Measurements from ENCODE around the gene OPN1MW3.
"Not testable (repeated sequence)": the region's sequence is repeated elsewhere in the genome, so short reads cannot be mapped to it uniquely, and the experiment has no call there.

OPN1MW3 gene

GRCh38 chrX:154300816-154301215 lies 43.4 kb downstream of the OPN1MW3 start:
- H3K27me3 ChIP-seq (ENCODE audit: control insufficient read depth in 1 of 2, insufficient read depth in 2 of 2, low read length in 2 of 2): peaks cover 0 to 4% of the 10 kb centered on the region in 2 donors
- no peak overlapping the region for H3K4me3 ChIP-seq (ENCODE audit: low read depth in 1 of 2, low read length in 2 of 2)

GRCh38 chrX:154302998-154303397 lies 45.6 kb downstream of the OPN1MW3 start:
- not testable (repeated sequence) for H3K9me3 ChIP-seq (ENCODE audit: low read length); H3K27ac ChIP-seq (ENCODE audit: low read depth, low read length); H3K4me1 ChIP-seq (ENCODE audit: insufficient read depth, low read length); H3K36me3 ChIP-seq (ENCODE audit: insufficient read depth, low read length); H3K9ac ChIP-seq (ENCODE audit: low read length); H3K27me3 ChIP-seq (ENCODE audit: control insufficient read depth in 1 of 2, insufficient read depth in 2 of 2, low read length in 2 of 2); H3K4me3 ChIP-seq (ENCODE audit: low read depth in 1 of 2, low read length in 2 of 2)

More at GRCh38 chrX:154300816-154301215, 43.4 kb downstream of the OPN1MW3 start:
- Histone ChIP-seq H3K9me3 (ENCODE audit: low read length) (no peaks in the 10 kb centered on the region), H3K27ac (ENCODE audit: low read depth, low read length) (no peak overlapping the region), H3K9ac (ENCODE audit: low read length) (no peak overlapping the region), H3K36me3 (ENCODE audit: insufficient read depth, low read length) (no peaks in the 10 kb centered on the region), H3K4me1 (ENCODE audit: insufficient read depth, low read length) (no peaks in the 10 kb centered on the region)

GRCh38 chrX:154303476-154303875 lies 46.1 kb downstream of the OPN1MW3 start:
- Histone ChIP-seq H3K27me3 (ENCODE audit: control insufficient read depth in 1 of 2, insufficient read depth in 2 of 2, low read length in 2 of 2) (peaks cover 0 to 8% of the 10 kb centered on the region in 2 donors), H3K27ac (ENCODE audit: low read depth, low read length) (no peak overlapping the region)

GRCh38 chrX:154304846-154305245 lies 47.5 kb downstream of the OPN1MW3 start:
- Histone ChIP-seq H3K4me1 (ENCODE audit: insufficient read depth, low read length) (no peaks in the 10 kb centered on the region), H3K9ac (ENCODE audit: low read length) (no peak overlapping the region), H3K9me3 (ENCODE audit: low read length) (no peaks in the 10 kb centered on the region), H3K4me3 (ENCODE audit: low read depth in 1 of 2, low read length in 2 of 2) (no peak overlapping the region), H3K36me3 (ENCODE audit: insufficient read depth, low read length) (no peaks in the 10 kb centered on the region), H3K27me3 (ENCODE audit: control insufficient read depth in 1 of 2, insufficient read depth in 2 of 2, low read length in 2 of 2) (peaks cover 0 to 8% of the 10 kb centered on the region in 2 donors), H3K27ac (ENCODE audit: low read depth, low read length) (no peak overlapping the region)

More at GRCh38 chrX:154303476-154303875, 46.1 kb downstream of the OPN1MW3 start:
- no peak overlapping the region for H3K4me3 ChIP-seq (ENCODE audit: low read depth in 1 of 2, low read length in 2 of 2)
- H3K36me3 ChIP-seq (ENCODE audit: insufficient read depth, low read length): no peaks in the 10 kb centered on the region
- H3K9ac ChIP-seq (ENCODE audit: low read length): no peak overlapping the region
- no peaks in the 10 kb centered on the region for H3K4me1 ChIP-seq (ENCODE audit: insufficient read depth, low read length)
- no peaks in the 10 kb centered on the region for H3K9me3 ChIP-seq (ENCODE audit: low read length)

- H3K27ac ChIP-seq (ENCODE audit: low read depth, low read length): no peak overlapping the region
- H3K27me3 ChIP-seq (ENCODE audit: control insufficient read depth in 1 of 2, insufficient read depth in 2 of 2, low read length in 2 of 2): peaks cover 0 to 8% of the 10 kb centered on the region in 2 donors
- H3K9me3 ChIP-seq (ENCODE audit: low read length): no peaks in the 10 kb centered on the region
- no peak overlapping the region for H3K4me3 ChIP-seq (ENCODE audit: low read depth in 1 of 2, low read length in 2 of 2)
- H3K36me3 ChIP-seq (ENCODE audit: insufficient read depth, low read length): no peaks in the 10 kb centered on the region
- no peak overlapping the region for H3K9ac ChIP-seq (ENCODE audit: low read length)
- no peaks in the 10 kb centered on the region for H3K4me1 ChIP-seq (ENCODE audit: insufficient read depth, low read length)
Measured at GRCh38 chrX:154305541-154306205, 48.3 kb downstream of the OPN1MW3 start.

- H3K27ac ChIP-seq (ENCODE audit: low read depth, low read length): no peak overlapping the region
- peaks cover 0 to 8% of the 10 kb centered on the region in 2 donors for H3K27me3 ChIP-seq (ENCODE audit: control insufficient read depth in 1 of 2, insufficient read depth in 2 of 2, low read length in 2 of 2)
- no peaks in the 10 kb centered on the region for H3K36me3 ChIP-seq (ENCODE audit: insufficient read depth, low read length)
- no peaks in the 10 kb centered on the region for H3K9me3 ChIP-seq (ENCODE audit: low read length)
- H3K4me1 ChIP-seq (ENCODE audit: insufficient read depth, low read length): no peaks in the 10 kb centered on the region
- no peak overlapping the region for H3K9ac ChIP-seq (ENCODE audit: low read length)
- no peak overlapping the region for H3K4me3 ChIP-seq (ENCODE audit: low read depth in 1 of 2, low read length in 2 of 2)
Measured at GRCh38 chrX:154307202-154307601, 49.8 kb downstream of the OPN1MW3 start.

- Histone ChIP-seq H3K4me3 (ENCODE audit: low read depth in 1 of 2, low read length in 2 of 2) (no peak overlapping the region), H3K4me1 (ENCODE audit: insufficient read depth, low read length) (no peaks in the 10 kb centered on the region), H3K9me3 (ENCODE audit: low read length) (no peaks in the 10 kb centered on the region)
Measured at GRCh38 chrX:154308108-154308946, 50.9 kb downstream of the OPN1MW3 start.

GRCh38 chrX:154309041-154309775 lies 51.8 kb downstream of the OPN1MW3 start:
- no peak overlapping the region for H3K27ac ChIP-seq (ENCODE audit: low read depth, low read length)
- no peak overlapping the region for H3K9ac ChIP-seq (ENCODE audit: low read length)
- no peaks in the 10 kb centered on the region for H3K9me3 ChIP-seq (ENCODE audit: low read length)
- H3K4me1 ChIP-seq (ENCODE audit: insufficient read depth, low read length): no peaks in the 10 kb centered on the region
- H3K36me3 ChIP-seq (ENCODE audit: insufficient read depth, low read length): no peaks in the 10 kb centered on the region
- no peak overlapping the region for H3K4me3 ChIP-seq (ENCODE audit: low read depth in 1 of 2, low read length in 2 of 2)
- peaks cover 0 to 4% of the 10 kb centered on the region in 2 donors for H3K27me3 ChIP-seq (ENCODE audit: control insufficient read depth in 1 of 2, insufficient read depth in 2 of 2, low read length in 2 of 2)

More at GRCh38 chrX:154308108-154308946, 50.9 kb downstream of the OPN1MW3 start:
- Histone ChIP-seq H3K9ac (ENCODE audit: low read length) (no peak overlapping the region), H3K27me3 (ENCODE audit: control insufficient read depth in 1 of 2, insufficient read depth in 2 of 2, low read length in 2 of 2) (peaks cover 0 to 8% of the 10 kb centered on the region in 2 donors), H3K36me3 (ENCODE audit: insufficient read depth, low read length) (no peaks in the 10 kb centered on the region), H3K27ac (ENCODE audit: low read depth, low read length) (no peak overlapping the region)

GRCh38 chrX:154310616-154311536 lies 53.5 kb downstream of the OPN1MW3 start:
- Histone ChIP-seq H3K4me1 (ENCODE audit: insufficient read depth, low read length) (no peaks in the 10 kb centered on the region), H3K36me3 (ENCODE audit: insufficient read depth, low read length) (no peaks in the 10 kb centered on the region), H3K27ac (ENCODE audit: low read depth, low read length) (no peak overlapping the region), H3K9me3 (ENCODE audit: low read length) (no peaks in the 10 kb centered on the region), H3K9ac (ENCODE audit: low read length) (no peak overlapping the region), H3K4me3 (ENCODE audit: low read depth in 1 of 2, low read length in 2 of 2) (no peak overlapping the region), H3K27me3 (ENCODE audit: control insufficient read depth in 1 of 2, insufficient read depth in 2 of 2, low read length in 2 of 2) (peaks cover 0 to 4% of the 10 kb centered on the region in 2 donors)

GRCh38 chrX:154312116-154312515 lies 54.7 kb downstream of the OPN1MW3 start:
- H3K4me1 ChIP-seq (ENCODE audit: insufficient read depth, low read length): no peaks in the 10 kb centered on the region

More at GRCh38 chrX:154312116-154312515, 54.7 kb downstream of the OPN1MW3 start:
- Histone ChIP-seq H3K9ac (ENCODE audit: low read length) (no peak overlapping the region), H3K4me3 (ENCODE audit: low read depth in 1 of 2, low read length in 2 of 2) (no peak overlapping the region), H3K27ac (ENCODE audit: low read depth, low read length) (no peak overlapping the region), H3K9me3 (ENCODE audit: low read length) (no peaks in the 10 kb centered on the region), H3K36me3 (ENCODE audit: insufficient read depth, low read length) (no peaks in the 10 kb centered on the region), H3K27me3 (ENCODE audit: control insufficient read depth in 1 of 2, insufficient read depth in 2 of 2, low read length in 2 of 2) (peaks cover 0 to 4% of the 10 kb centered on the region in 2 donors)
